HepG2 (cell line): ENCODE measurements around the gene CAPN7. TPM values are rescaled to one million over a fixed set of nuclear protein-coding genes. Genes with fewer than 3 reads are reported as not detected.

ENCODE experiments used
- HMGXB3 ChIP-seq: sonication (generic); formaldehyde crosslinking; IDR thresholded peaks from 2 replicates; pipeline ENCODE4 v1.4.0; 2020; ENCODE audit warnings: missing genetic modification reagents, borderline replicate concordance
- PITX1 ChIP-seq: sonication (generic); formaldehyde crosslinking; IDR thresholded peaks from 2 replicates; pipeline ENCODE4 v1.5.1; 2020; ENCODE audit warnings: mild to moderate bottlenecking, missing genetic modification reagents
- POGZ ChIP-seq: sonication (generic); formaldehyde crosslinking; IDR thresholded peaks from 2 replicates; pipeline ENCODE4 v1.4.0; 2020; ENCODE audit warnings: mild to moderate bottlenecking, missing genetic modification reagents
- PREB ChIP-seq: sonication (generic); formaldehyde crosslinking; IDR thresholded peaks from 2 replicates; pipeline ENCODE4 v1.4.0; 2020; ENCODE audit warnings: missing genetic modification reagents
- SMYD3 ChIP-seq: sonication (generic); formaldehyde crosslinking; IDR thresholded peaks from 2 replicates; pipeline ENCODE4 v1.8.1; 2023; ENCODE audit warnings: mild to moderate bottlenecking, missing genetic modification reagents
- SNAPC4 ChIP-seq: sonication (generic); formaldehyde crosslinking; IDR thresholded peaks from 2 replicates; pipeline ENCODE4 v1.4.0; 2020; ENCODE audit warnings: mild to moderate bottlenecking, missing genetic modification reagents
- THAP9 ChIP-seq: sonication (generic); formaldehyde crosslinking; IDR thresholded peaks from 2 replicates; pipeline ENCODE4; 2020; ENCODE audit warnings: missing genetic modification reagents, mild to moderate bottlenecking, borderline replicate concordance
- TMF1 ChIP-seq: sonication (generic); formaldehyde crosslinking; IDR thresholded peaks from 2 replicates; pipeline ENCODE4 v1.8.1; 2022; ENCODE audit warnings: low read depth, missing genetic modification reagents
- ZFP41 ChIP-seq: sonication (generic); formaldehyde crosslinking; IDR thresholded peaks from 2 replicates; pipeline ENCODE4 v1.4.0; 2020; ENCODE audit warnings: mild to moderate bottlenecking, missing genetic modification reagents, borderline replicate concordance
- ZMYM4 ChIP-seq: sonication (generic); formaldehyde crosslinking; IDR thresholded peaks from 2 replicates; pipeline ENCODE4 v1.8.1; 2023; ENCODE audit warnings: mild to moderate bottlenecking, missing genetic modification reagents
- ZUFSP ChIP-seq: sonication (generic); formaldehyde crosslinking; IDR thresholded peaks from 2 replicates; pipeline ENCODE4 v1.9.0; 2021; ENCODE audit warnings: missing genetic modification reagents, mild to moderate bottlenecking, borderline replicate concordance
- polyA plus RNA-seq, 8 experiments: library from polyadenylated mRNA; depleted of rRNA in 3 of 8; stranded (reverse) in 7 of 8; unstranded in 1 of 8; fragments of >200 nt; fragmentation: Illumina TruSeq in 4 of 8; extraction: Trizol in 4 of 8; gene quantifications; 2 replicates each; pipeline versions ENCODE4 v1.2.1 to v1.2.3, GENCODE V29; 2011 to 2016; ENCODE audit warnings: low read depth in 4 of 8, missing spikeins in 1 of 8, mixed read lengths in 1 of 8; ENCODE audit not compliant: insufficient read depth in 1 of 8
- total RNA-seq, 5 experiments: library from RNA; depleted of rRNA; stranded (reverse); fragments of >200 nt; fragmentation: Illumina TruSeq; extraction: Trizol; gene quantifications; 2 replicates each; pipeline ENCODE4 v1.2.3, GENCODE V29; 2016; ENCODE audit warnings: low read depth in 1 of 5

Gene CAPN7
- total and polyA plus RNA-seq, 2 of the 13 experiments (the other 11 are each of a cell fraction or from before 2014, with no cell fraction given) = 16.7 to 36.8 TPM

GRCh38 chr3:15205934-15206661, at the start of gene CAPN7 (continued):
- TF ChIP-seq SNAPC4 (no peak), ZFP41 (CRISPR knock-in tag) (no peak; the same call in 1 of the 2 replicates), PREB (no peak), HMGXB3 (CRISPR knock-in tag) (no peak), THAP9 (CRISPR knock-in tag) (peak; percentile 87), TMF1 (peak; percentile 73; the same call in 1 of the 2 replicates), SMYD3 (CRISPR knock-in tag) (no peak; the same call in 1 of the 2 replicates), ZUFSP (no peak), ZMYM4 (CRISPR knock-in tag) (peak; percentile 92), POGZ (peak; percentile 62), PITX1 (CRISPR knock-in tag) (no peak; the same call in 1 of the 2 replicates)
